Adrenal gland (tissue), 12 donors: ENCODE results near the gene HCCS. TPM values are rescaled to one million over a fixed set of nuclear protein-coding genes. Genes with fewer than 3 reads are reported as not detected.
"Not testable (repeated sequence)": the region's sequence is repeated elsewhere in the genome, so short reads cannot be mapped to it uniquely, and the experiment has no call there.

Source experiments
- DNase-seq, 7 donors: peaks; one replicate each; pipeline ENCODE4 v3.0.0-alpha.2; 2019 to 2020
- H3K27ac ChIP-seq, 5 donors: fragments of 200-600 bp; sonication (generic) in 4 of 5; 1 replicate in 3 of 5; 2 replicates in 2 of 5; pipeline versions ENCODE4 v1.5.1 to v1.8.0; 2016 to 2020; ENCODE audit warnings: mild to moderate bottlenecking in 1 of 5
- H3K27me3 ChIP-seq: fragments of 200-600 bp; 2 replicates; pipeline ENCODE4 v1.8.0; 2021
- H3K36me3 ChIP-seq, 2 donors: fragments of 200-600 bp; replicated peaks in 1 of 2; 1 replicate in 1 of 2; 2 replicates in 1 of 2; pipeline versions ENCODE4 v1.5.1 to v1.8.0; 2018 to 2022
- H3K4me1 ChIP-seq, 2 donors: fragments of 200-600 bp; replicated peaks in 1 of 2; 1 replicate in 1 of 2; 2 replicates in 1 of 2; pipeline versions ENCODE4 v1.5.1 to v1.8.0; 2018 to 2021
- H3K4me3 ChIP-seq, 4 donors: fragments of 200-600 bp; sonication (generic) in 3 of 4; one replicate each; pipeline ENCODE4 v1.5.1; 2016 to 2018
- H3K9me3 ChIP-seq, 3 donors: fragments of 200-600 bp; sonication (generic) in 1 of 3; replicated peaks in 1 of 3; 1 replicate in 2 of 3; 2 replicates in 1 of 3; pipeline versions ENCODE4 v1.5.1 to v1.8.0; 2016 to 2021
- POLR2A ChIP-seq, 2 donors: fragments of 450-650 bp; IDR thresholded peaks; one replicate each; pipeline ENCODE4 v1.6.1; 2017; ENCODE audit warnings: antibody characterized with exemption in 2 of 2, mild to moderate bottlenecking in 2 of 2, moderate library complexity in 1 of 2
- WGBS, 4 donors: extraction: QIAGEN DNeasy Blood & Tissue Kit in 2 of 4; methylation state at CpG; one replicate each; pipeline versions ENCODE4 v1.1.5 to v1.1.7; 2013 to 2017; 5-methylcytosine and 5-hydroxymethylcytosine counted together
- intact Hi-C, 2 donors: fragments of 100-400 bp; cut with DNase I; formaldehyde crosslinking; loops; one replicate each; pipeline versions ENCODE4 v1.14.1 to v1.15.0; 2022 to 2023
- polyA plus RNA-seq, 3 donors: library from polyadenylated mRNA; stranded (reverse); fragments of 200-250 nt in 2 of 3; fragments of 350-450 nt in 1 of 3; fragmentation: Illumina TruSeq in 1 of 3; extraction: RNeasy Lipid Tissue Mini Kit (QIAGEN cat#74804) in 1 of 3; gene quantifications; one replicate each; pipeline ENCODE4 v1.2.3, GENCODE V29; 2013 to 2014
- total RNA-seq, 9 donors: library from RNA; depleted of rRNA in 4 of 9; stranded (reverse); fragments of >200 nt in 4 of 9; fragments of 120-200 nt in 1 of 9; fragmentation: NEBNext Ultra II Directional in 1 of 9; extraction: Animal tissue kit (Norgen Biotek cat#: 25700) in 1 of 9; gene quantifications; one replicate each; pipeline versions ENCODE4 v1.1.0 to v1.2.4, GENCODE V29; 2013 to 2023
- TF ChIP-seq, protein P1 (sequence below), 6 experiments: fragments of 450-650 bp in 4 of 6; fragments of 200-600 bp in 2 of 6; sonication (generic) in 1 of 6; IDR thresholded peaks; 1 replicate in 5 of 6; 2 replicates in 1 of 6; pipeline versions ENCODE4 v1.5.1 to v1.8.0; 2016 to 2021; ENCODE audit warnings: antibody characterized with exemption in 6 of 6, mild to moderate bottlenecking in 2 of 6, moderate library complexity in 1 of 6
- donor health status: healthy with polysubstance abuse.
- donor health status: Bipolar disorder and iron deficiency.
- donor health status: DM: yes; HTN: yes; CAD: no.
- donor health status: DM: no; HTN: no; CAD: no.
- donor health status: DM: no; HTN: no; CAD: no.
- donor health status: DM: yes; HTN: yes; CAD: no.

HCCS gene
- total and polyA plus RNA-seq, 12 donors = 7.1 to 47.0 (median 21.0) TPM

DNA sequence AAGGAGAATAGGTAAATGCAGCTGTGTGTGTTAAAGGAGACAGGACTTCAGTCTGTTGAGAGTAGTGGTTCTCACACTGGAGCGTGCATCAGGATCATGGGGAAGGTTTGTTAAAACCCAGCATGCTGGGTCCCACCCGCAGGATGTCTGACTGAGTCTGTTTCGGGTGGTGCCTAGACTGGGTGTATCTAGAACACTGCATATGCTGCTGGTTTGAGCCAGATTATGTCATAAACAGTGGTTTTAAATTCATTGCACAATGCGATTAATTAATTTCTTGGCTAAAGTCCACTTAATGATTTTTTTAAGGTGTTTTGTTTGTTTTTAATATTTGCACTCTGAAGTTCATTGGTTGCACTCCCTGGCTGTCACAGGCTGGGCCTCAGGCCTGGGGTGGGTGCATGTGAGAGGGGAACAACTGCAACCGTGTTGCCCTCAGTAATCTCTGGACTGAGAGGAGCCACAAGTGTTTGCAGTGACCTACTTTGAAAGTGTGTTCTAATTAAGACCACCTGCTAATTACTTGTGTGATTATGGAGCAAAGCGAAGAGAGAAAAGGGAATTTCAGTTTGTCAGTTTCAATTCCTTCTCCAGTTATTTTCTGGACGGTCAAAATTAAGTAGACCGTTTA lies 8.3 kb downstream of the HCCS start:
- Histone ChIP-seq H3K27ac (no peak overlapping the region), H3K4me1 (no peaks in the 10 kb centered on the region), H3K27me3 (no peaks in the 10 kb centered on the region), H3K36me3 (peaks cover 0 to 56% of the 10 kb centered on the region in 2 donors), H3K9me3 (no peaks in the 10 kb centered on the region), H3K4me3 (no peak overlapping the region)
- TF ChIP-seq POLR2A (IDR thresholded peaks at IDR 0.05) = no peak
- TF ChIP-seq, protein P1, sequence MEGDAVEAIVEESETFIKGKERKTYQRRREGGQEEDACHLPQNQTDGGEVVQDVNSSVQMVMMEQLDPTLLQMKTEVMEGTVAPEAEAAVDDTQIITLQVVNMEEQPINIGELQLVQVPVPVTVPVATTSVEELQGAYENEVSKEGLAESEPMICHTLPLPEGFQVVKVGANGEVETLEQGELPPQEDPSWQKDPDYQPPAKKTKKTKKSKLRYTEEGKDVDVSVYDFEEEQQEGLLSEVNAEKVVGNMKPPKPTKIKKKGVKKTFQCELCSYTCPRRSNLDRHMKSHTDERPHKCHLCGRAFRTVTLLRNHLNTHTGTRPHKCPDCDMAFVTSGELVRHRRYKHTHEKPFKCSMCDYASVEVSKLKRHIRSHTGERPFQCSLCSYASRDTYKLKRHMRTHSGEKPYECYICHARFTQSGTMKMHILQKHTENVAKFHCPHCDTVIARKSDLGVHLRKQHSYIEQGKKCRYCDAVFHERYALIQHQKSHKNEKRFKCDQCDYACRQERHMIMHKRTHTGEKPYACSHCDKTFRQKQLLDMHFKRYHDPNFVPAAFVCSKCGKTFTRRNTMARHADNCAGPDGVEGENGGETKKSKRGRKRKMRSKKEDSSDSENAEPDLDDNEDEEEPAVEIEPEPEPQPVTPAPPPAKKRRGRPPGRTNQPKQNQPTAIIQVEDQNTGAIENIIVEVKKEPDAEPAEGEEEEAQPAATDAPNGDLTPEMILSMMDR (IDR thresholded peaks at IDR 0.05) = no peak
- DNase-seq = no peak
- WGBS, 4 donors = 69 to 80% (median 76%) methylated on average over 8 of the region's 8 CpGs
- intact Hi-C loops = no loop called here

DNA sequence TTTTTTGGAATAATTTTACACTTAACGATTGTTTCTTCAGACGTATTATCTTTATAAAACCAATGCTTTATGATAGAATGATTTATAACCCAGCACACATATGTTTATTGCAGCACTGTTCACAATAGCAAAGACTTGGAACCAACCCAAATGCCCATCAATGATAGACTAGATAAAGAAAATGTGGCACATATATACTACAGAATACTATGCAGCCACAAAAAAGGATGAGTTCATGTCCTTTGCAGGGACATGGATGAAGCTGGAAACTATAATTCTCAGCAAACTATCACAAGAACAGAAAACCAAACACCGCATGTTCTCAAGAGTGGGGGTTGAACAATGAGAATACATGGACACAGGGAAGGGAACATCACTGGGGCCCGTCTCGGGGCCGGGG lies 12.0 kb downstream of the HCCS start:
- H3K27ac ChIP-seq, H3K4me3 ChIP-seq, DNase-seq, H3K4me1 ChIP-seq, intact Hi-C loops, H3K9me3 ChIP-seq, H3K27me3 ChIP-seq: not testable (repeated sequence)
- peaks cover 0 to 20% of the 10 kb centered on the region in 2 donors for H3K36me3 ChIP-seq
- 78 to 94% (median 88%) methylated on average over 6 of the region's 6 CpGs for WGBS, 4 donors

DNA sequence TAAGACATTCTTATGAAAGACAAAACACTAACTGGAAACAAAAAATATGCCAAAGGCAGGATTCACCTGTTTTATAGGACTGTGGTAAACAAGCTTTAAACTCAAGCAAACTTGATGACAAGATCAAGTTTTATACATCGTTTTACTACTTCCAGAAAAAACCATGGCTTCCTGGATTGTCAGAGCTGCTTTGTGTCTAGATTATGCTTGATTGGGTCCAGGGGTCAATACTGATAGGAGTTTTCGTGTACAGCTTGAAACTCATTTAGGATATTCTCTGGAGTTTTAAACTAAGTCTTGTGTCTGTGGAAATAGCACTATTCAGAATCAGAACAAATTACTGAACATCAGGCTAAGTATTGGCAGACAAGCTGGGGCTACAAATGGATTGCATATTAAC lies 13.0 kb downstream of the HCCS start:
- Histone ChIP-seq H3K4me1 (no peaks in the 10 kb centered on the region), H3K4me3 (no peak overlapping the region), H3K9me3 (no peaks in the 10 kb centered on the region), H3K27me3 (no peaks in the 10 kb centered on the region), H3K36me3 (peaks cover 0 to 10% of the 10 kb centered on the region in 2 donors), H3K27ac (no peak overlapping the region)
- TF ChIP-seq, protein P1 (IDR thresholded peaks at IDR 0.05) = no peak
- TF ChIP-seq POLR2A (IDR thresholded peaks at IDR 0.05) = no peak
- no peak for DNase-seq
- intact Hi-C loops = no loop called here
- WGBS, 4 donors = 39 to 79% (median 60%) methylated on average over 2 of the region's 2 CpGs

DNA sequence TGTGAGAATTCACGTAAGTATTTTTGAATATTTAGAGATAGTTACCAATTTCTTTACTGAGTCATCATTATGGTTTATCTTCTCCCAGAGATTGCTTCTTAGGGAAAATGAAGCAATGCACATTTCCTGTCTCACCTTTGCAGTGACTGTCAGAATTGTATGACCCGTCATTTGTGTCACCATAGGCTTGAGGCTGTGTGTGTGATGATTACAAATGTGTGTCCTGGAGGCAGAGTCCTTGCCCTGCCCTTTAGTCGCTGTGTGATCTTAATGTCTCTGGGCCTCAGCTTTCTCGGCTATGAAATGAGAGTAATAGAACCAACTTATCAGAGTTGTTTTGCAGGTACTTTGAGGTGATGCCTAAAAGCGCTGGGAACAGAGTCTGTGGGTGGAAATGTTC lies 13.9 kb downstream of the HCCS start:
- WGBS, 4 donors = 68 to 93% (median 83%) methylated on average over 4 to 5 of the region's 5 CpGs
- TF ChIP-seq, protein P1 (IDR thresholded peaks at IDR 0.05) = no peak
- TF ChIP-seq POLR2A (IDR thresholded peaks at IDR 0.05) = no peak
- H3K9me3 ChIP-seq = no peaks in the 10 kb centered on the region
- intact Hi-C loops = no loop called here
- H3K27me3 ChIP-seq = no peaks in the 10 kb centered on the region
- H3K36me3 ChIP-seq = peaks cover 0 to 5% of the 10 kb centered on the region in 2 donors
- no peak for DNase-seq
- H3K4me1 ChIP-seq = no peaks in the 10 kb centered on the region
- H3K27ac ChIP-seq = no peak overlapping the region
- H3K4me3 ChIP-seq = no peak overlapping the region

DNA sequence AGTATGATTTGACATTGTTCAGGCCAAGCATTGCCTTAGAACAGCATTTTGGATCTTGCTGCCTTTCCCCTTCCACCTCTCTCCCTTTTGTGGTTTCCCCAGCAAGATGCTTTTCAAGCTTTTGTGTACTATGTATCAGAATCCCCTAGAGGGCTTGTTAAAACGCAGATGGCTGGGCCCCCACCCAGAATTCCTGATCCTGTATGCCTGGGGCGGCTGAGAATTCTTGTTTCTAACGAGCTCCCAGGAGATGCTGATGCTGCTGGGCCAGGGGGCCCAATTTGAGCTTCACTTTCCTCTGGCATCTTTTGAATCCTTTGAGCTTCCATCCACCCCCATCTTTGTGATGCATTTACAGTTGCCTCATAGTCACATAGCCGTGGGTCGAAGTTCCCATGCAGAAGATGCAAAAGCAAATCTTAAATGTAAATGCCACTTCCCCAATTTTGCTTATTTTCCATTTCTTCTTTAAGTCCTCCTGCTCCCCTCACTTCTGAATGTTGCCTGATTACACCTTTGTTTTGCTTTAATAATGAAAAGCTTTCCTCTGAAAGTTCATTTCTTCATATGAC lies 18.5 kb downstream of the HCCS start:
- Histone ChIP-seq H3K27ac (no peak overlapping the region), H3K9me3 (no peaks in the 10 kb centered on the region), H3K4me1 (no peaks in the 10 kb centered on the region), H3K4me3 (no peak overlapping the region), H3K36me3 (no peaks in the 10 kb centered on the region), H3K27me3 (peaks cover 4% of the 10 kb centered on the region)
- no peak for DNase-seq
- intact Hi-C loops = loop anchor here (10.0 kb wide), 1 partner anchor 945 kb away; no protein-coding TSS in a partner anchor
- 52 to 77% (median 66%) methylated on average over 5 of the region's 5 CpGs for WGBS, 4 donors
- TF ChIP-seq POLR2A (IDR thresholded peaks at IDR 0.05) = no peak
- TF ChIP-seq, protein P1 (IDR thresholded peaks at IDR 0.05) = no peak
